ENCODE data around the gene HMGB1. TPM values are rescaled to one million over a fixed set of nuclear protein-coding genes. Genes with fewer than 3 reads are reported as not detected.

The HMGB1 gene
- total and polyA plus RNA-seq, 2 donors (not counting 1 experiment from before 2014, with no cell fraction given): 79.2 to 529 TPM

DNA sequence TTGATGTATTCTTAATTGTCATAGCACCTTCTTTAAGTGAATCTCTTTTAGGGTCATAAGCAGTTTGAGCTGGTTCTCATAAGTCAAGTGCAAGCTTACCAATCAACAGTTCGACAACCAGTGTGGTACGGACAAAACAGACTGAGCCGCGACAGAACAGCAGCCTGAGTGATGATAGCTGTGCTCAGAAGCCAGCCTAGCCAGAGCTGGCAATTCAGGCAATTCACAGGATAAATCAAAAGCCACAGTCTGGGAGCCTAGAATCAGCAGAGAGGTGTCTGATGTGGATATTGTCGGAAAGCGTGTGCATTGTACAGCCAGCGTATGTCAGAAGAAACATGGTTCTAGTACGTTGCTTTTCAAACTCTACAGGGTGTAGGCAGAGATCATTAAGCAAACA lies 28.6 kb downstream of the HMGB1 start:
- Histone ChIP-seq H3K27me3 (replicated peaks in 1 of 4; ENCODE audit: control extremely low read depth in 1 of 4, control insufficient read depth in 3 of 4, insufficient read depth in 4 of 4, low read length in 3 of 4) (no peaks in the 10 kb centered on the region), H3K27ac (ENCODE audit: low read length in 2 of 2) (no peak overlapping the region), H3K36me3 (replicated peaks in 1 of 2; ENCODE audit: control extremely low read depth in 1 of 2, control insufficient read depth in 1 of 2, extremely low read depth in 1 of 2, insufficient read depth in 2 of 2, low read length in 1 of 2) (no peaks in the 10 kb centered on the region), H3K4me2 (replicated peaks; ENCODE audit: low read depth, low read length, poor library complexity, severe bottlenecking) (no peak overlapping the region), H3K4me3 (ENCODE audit: control extremely low read depth in 1 of 5, extremely low read depth in 1 of 5, insufficient read depth in 1 of 5, low read depth in 2 of 5, low read length in 4 of 5) (no peak overlapping the region), H3K79me2 (ENCODE audit: control insufficient read depth, insufficient read depth, low read length) (no peaks in the 10 kb centered on the region), H2AFZ (ENCODE audit: insufficient read depth, low read depth, low read length, poor library complexity, severe bottlenecking) (no peak overlapping the region), H3K9me3 (ENCODE audit: control extremely low read depth in 1 of 3, control insufficient read depth in 2 of 3, insufficient read depth in 1 of 3, low read length in 2 of 3) (peaks cover 0 to 4% (median 0%) of the 10 kb centered on the region in 3 donors), H3K4me1 (ENCODE audit: control insufficient read depth in 2 of 2, insufficient read depth in 2 of 2, low read length in 2 of 2) (peaks cover 21 to 22% of the 10 kb centered on the region in 2 donors), H4K20me1 (ENCODE audit: control insufficient read depth, insufficient read depth, low read length, poor library complexity, severe bottlenecking) (no peaks in the 10 kb centered on the region), H3K9ac (ENCODE audit: low read length) (no peak overlapping the region)
- no peaks in the 10 kb centered on the region for H3K9me3 Mint-ChIP-seq (ENCODE audit: insufficient read depth)
- intact Hi-C loops (cut with micrococcal nuclease): no loop called here
- ATAC-seq (ENCODE audit: low read depth) (no peak), DNase-seq (no peak)
- H3K4me1 Mint-ChIP-seq: peaks cover 20% of the 10 kb centered on the region
- TF ChIP-seq, protein P1, sequence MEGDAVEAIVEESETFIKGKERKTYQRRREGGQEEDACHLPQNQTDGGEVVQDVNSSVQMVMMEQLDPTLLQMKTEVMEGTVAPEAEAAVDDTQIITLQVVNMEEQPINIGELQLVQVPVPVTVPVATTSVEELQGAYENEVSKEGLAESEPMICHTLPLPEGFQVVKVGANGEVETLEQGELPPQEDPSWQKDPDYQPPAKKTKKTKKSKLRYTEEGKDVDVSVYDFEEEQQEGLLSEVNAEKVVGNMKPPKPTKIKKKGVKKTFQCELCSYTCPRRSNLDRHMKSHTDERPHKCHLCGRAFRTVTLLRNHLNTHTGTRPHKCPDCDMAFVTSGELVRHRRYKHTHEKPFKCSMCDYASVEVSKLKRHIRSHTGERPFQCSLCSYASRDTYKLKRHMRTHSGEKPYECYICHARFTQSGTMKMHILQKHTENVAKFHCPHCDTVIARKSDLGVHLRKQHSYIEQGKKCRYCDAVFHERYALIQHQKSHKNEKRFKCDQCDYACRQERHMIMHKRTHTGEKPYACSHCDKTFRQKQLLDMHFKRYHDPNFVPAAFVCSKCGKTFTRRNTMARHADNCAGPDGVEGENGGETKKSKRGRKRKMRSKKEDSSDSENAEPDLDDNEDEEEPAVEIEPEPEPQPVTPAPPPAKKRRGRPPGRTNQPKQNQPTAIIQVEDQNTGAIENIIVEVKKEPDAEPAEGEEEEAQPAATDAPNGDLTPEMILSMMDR (IDR thresholded peaks at IDR 0.05): no peak
- TF ChIP-seq EZH2 (IDR thresholded peaks at IDR 0.05; ENCODE audit: borderline replicate concordance, insufficient read depth, low read depth, low read length, poor library complexity, severe bottlenecking): no peak
- CTCF ChIA-PET: interaction anchor here (0.7 to 1.7 kb wide), 3 partner anchors 144 to 337 kb away, joined by 3 to 4 read pairs (median 3); no protein-coding TSS in a partner anchor
- POLR2A ChIA-PET: interaction anchor here (0.9 kb wide), 1 partner anchor 15 kb away, joined by 5 read pairs; the partner anchor contains the start of gene UBE2L5
- H3K27ac Mint-ChIP-seq: no peak overlapping the region
- H3K27me3 Mint-ChIP-seq: no peaks in the 10 kb centered on the region
- WGBS (ENCODE audit: insufficient coverage): 98% methylated on average over 4 of the region's 8 CpGs
- H3K4me3 Mint-ChIP-seq: no peak overlapping the region

DNA sequence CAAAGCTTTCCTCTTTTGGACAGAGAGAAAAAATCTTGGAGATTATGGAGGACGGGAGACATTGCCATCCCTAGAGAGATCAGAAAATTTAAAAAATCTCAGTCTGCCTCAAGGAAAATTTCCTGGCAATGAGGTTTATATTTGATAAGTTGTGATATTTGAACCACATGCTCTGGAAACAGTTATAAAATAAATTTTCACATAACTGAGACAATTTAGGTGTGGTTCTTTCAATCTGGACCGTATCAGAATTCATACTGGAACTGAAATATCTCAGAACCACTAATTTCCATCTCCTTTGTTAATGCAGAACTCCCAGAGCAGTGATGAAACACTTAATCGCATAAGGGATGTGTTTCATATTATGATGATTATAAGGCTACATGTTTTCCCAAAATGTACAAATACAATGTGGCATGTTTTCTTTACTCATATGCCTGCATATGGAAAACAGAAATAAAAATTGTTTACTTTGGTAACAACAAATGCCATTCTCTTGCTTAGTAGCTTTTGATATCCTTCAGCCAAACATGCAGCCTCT lies 29.8 kb downstream of the HMGB1 start:
- Histone ChIP-seq H3K27ac (ENCODE audit: low read length in 2 of 2) (no peak overlapping the region), H3K4me2 (replicated peaks; ENCODE audit: low read depth, low read length, poor library complexity, severe bottlenecking) (no peak overlapping the region), H2AFZ (ENCODE audit: insufficient read depth, low read depth, low read length, poor library complexity, severe bottlenecking) (no peak overlapping the region), H3K36me3 (replicated peaks in 1 of 2; ENCODE audit: control extremely low read depth in 1 of 2, control insufficient read depth in 1 of 2, extremely low read depth in 1 of 2, insufficient read depth in 2 of 2, low read length in 1 of 2) (no peaks in the 10 kb centered on the region), H4K20me1 (ENCODE audit: control insufficient read depth, insufficient read depth, low read length, poor library complexity, severe bottlenecking) (no peaks in the 10 kb centered on the region), H3K4me3 (ENCODE audit: control extremely low read depth in 1 of 5, extremely low read depth in 1 of 5, insufficient read depth in 1 of 5, low read depth in 2 of 5, low read length in 4 of 5) (no peak overlapping the region), H3K9ac (ENCODE audit: low read length) (no peak overlapping the region), H3K4me1 (ENCODE audit: control insufficient read depth in 2 of 2, insufficient read depth in 2 of 2, low read length in 2 of 2) (peaks cover 16 to 19% of the 10 kb centered on the region in 2 donors), H3K27me3 (replicated peaks in 1 of 4; ENCODE audit: control extremely low read depth in 1 of 4, control insufficient read depth in 3 of 4, insufficient read depth in 4 of 4, low read length in 3 of 4) (no peaks in the 10 kb centered on the region), H3K9me3 (ENCODE audit: control extremely low read depth in 1 of 3, control insufficient read depth in 2 of 3, insufficient read depth in 1 of 3, low read length in 2 of 3) (peaks cover 0 to 4% (median 0%) of the 10 kb centered on the region in 3 donors), H3K79me2 (ENCODE audit: control insufficient read depth, insufficient read depth, low read length) (no peaks in the 10 kb centered on the region)
- TF ChIP-seq EZH2 (IDR thresholded peaks at IDR 0.05; ENCODE audit: borderline replicate concordance, insufficient read depth, low read depth, low read length, poor library complexity, severe bottlenecking): no peak
- TF ChIP-seq, protein P1 (IDR thresholded peaks at IDR 0.05): no peak
- intact Hi-C loops (cut with micrococcal nuclease): no loop called here
- ATAC-seq (ENCODE audit: low read depth) (no peak), DNase-seq (no peak)
- Mint-ChIP-seq H3K4me3 (no peak overlapping the region), H3K27ac (no peak overlapping the region), H3K27me3 (no peaks in the 10 kb centered on the region), H3K9me3 (ENCODE audit: insufficient read depth) (no peaks in the 10 kb centered on the region), H3K4me1 (peaks cover 23% of the 10 kb centered on the region)
- ChIA-PET POLR2A (no interaction called here), CTCF (interaction anchor here (1.7 kb wide), 1 partner anchor 303 kb away, joined by 4 read pairs; no protein-coding TSS in a partner anchor)
- no CpG with 5 or more reads among the region's 3 CpGs for WGBS (ENCODE audit: insufficient coverage)
